Neural cell (in vitro differentiated cells): Measurements from ENCODE around the gene HEMK1. TPM values are rescaled to one million over a fixed set of nuclear protein-coding genes. Genes with fewer than 3 reads are reported as not detected.

Experiments used
- H2AFZ ChIP-seq: fragments of 200-600, 300-800 bp; sonication (generic), shearing (Covaris generic); 2 replicates; pipeline ENCODE4 v1.6.0; 2014; ENCODE audit warnings: low read depth, mild to moderate bottlenecking, antibody characterized with exemption, low read length, moderate library complexity
- H3F3A ChIP-seq: fragments of 200-600 bp; shearing (Covaris generic); 2 replicates; pipeline ENCODE4 v1.6.1; 2016; ENCODE audit warnings: mild to moderate bottlenecking, moderate library complexity, mixed read lengths, antibody characterized with exemption, low read length; ENCODE audit not compliant: insufficient read depth, poor library complexity, severe bottlenecking
- H3K27ac ChIP-seq: fragments of 200-600, 300-800 bp; sonication (generic), shearing (Covaris generic); 2 replicates; pipeline ENCODE4 v1.5.1; 2014; ENCODE audit warnings: mild to moderate bottlenecking, low read length, moderate library complexity
- H3K27me3 ChIP-seq: fragments of 300-800, 200-600 bp; sonication (generic), shearing (Covaris generic); 2 replicates; pipeline ENCODE4 v1.6.0; 2014; ENCODE audit warnings: mild to moderate bottlenecking, low read depth, low read length, moderate library complexity; ENCODE audit not compliant: insufficient read depth
- H3K36me3 ChIP-seq: fragments of 300-800, 200-600 bp; sonication (generic), shearing (Covaris generic); 2 replicates; pipeline ENCODE4 v1.5.1; 2014; ENCODE audit warnings: mild to moderate bottlenecking, antibody characterized with exemption, low read length, moderate library complexity; ENCODE audit not compliant: insufficient read depth
- H3K4me2 ChIP-seq: fragments of 300-800, 200-600 bp; sonication (generic), shearing (Covaris generic); 2 replicates; pipeline ENCODE4 v1.6.0; 2014; ENCODE audit warnings: mild to moderate bottlenecking, low read length
- H3K4me3 ChIP-seq: fragments of 300-800, 200-600 bp; sonication (generic), shearing (Covaris generic); 2 replicates; pipeline ENCODE4 v1.5.1; 2014; ENCODE audit warnings: mild to moderate bottlenecking, low read length, moderate library complexity
- H3K79me2 ChIP-seq: fragments of 200-600 bp; shearing (Covaris generic); replicated peaks from 2 replicates; pipeline ENCODE4 v1.6.0; 2014; ENCODE audit warnings: mild to moderate bottlenecking, low read length, moderate library complexity; ENCODE audit not compliant: insufficient read depth
- H3K9ac ChIP-seq: fragments of 300-800, 200-600 bp; sonication (generic), shearing (Covaris generic); 2 replicates; pipeline ENCODE4 v1.6.1; 2016; ENCODE audit warnings: mild to moderate bottlenecking, low read length, mixed read lengths
- H3K9me2 ChIP-seq: fragments of 200-600 bp; shearing (Covaris generic); 2 replicates; pipeline ENCODE4 v1.6.1; 2016; ENCODE audit warnings: mild to moderate bottlenecking, low read length, mixed read lengths; ENCODE audit not compliant: insufficient read depth
- H3K9me3 ChIP-seq: fragments of 200-600, 300-800 bp; sonication (generic), shearing (Covaris generic); 2 replicates; pipeline ENCODE4 v1.6.1; 2016; ENCODE audit warnings: mild to moderate bottlenecking, mixed run types, low read length, moderate library complexity, mixed read lengths
- H4K20me1 ChIP-seq: fragments of 200-600 bp; shearing (Covaris generic); 2 replicates; pipeline ENCODE4 v1.6.1; 2016; ENCODE audit warnings: mild to moderate bottlenecking, mixed run types; ENCODE audit not compliant: insufficient read depth
- CTCF ChIP-seq: fragments of 450-650 bp; IDR thresholded peaks from 2 replicates; pipeline ENCODE4 v1.5.1; 2014; ENCODE audit warnings: antibody characterized with exemption, mild to moderate bottlenecking, moderate library complexity; ENCODE audit not compliant: poor library complexity, severe bottlenecking
- EP300 ChIP-seq: fragments of 450-650 bp; conservative IDR thresholded peaks from 2 replicates; pipeline ENCODE4 v1.6.1; 2014; ENCODE audit warnings: antibody characterized with exemption, mild to moderate bottlenecking, moderate library complexity; ENCODE audit not compliant: poor library complexity, severe bottlenecking
- EZH2 ChIP-seq: fragments of 200-600, 300-800 bp; shearing (Covaris generic), sonication (generic); IDR thresholded peaks from 2 replicates; pipeline ENCODE4 v1.6.1; 2014; ENCODE audit warnings: antibody characterized with exemption, low read length, borderline replicate concordance, mild to moderate bottlenecking; ENCODE audit not compliant: insufficient read depth, poor library complexity, severe bottlenecking
- MXI1 ChIP-seq: fragments of 450-650 bp; conservative IDR thresholded peaks from 2 replicates; pipeline ENCODE4 v1.6.1; 2014; ENCODE audit warnings: antibody characterized with exemption, mild to moderate bottlenecking; ENCODE audit not compliant: poor library complexity, severe bottlenecking
- POLR2AphosphoS5 ChIP-seq: IDR thresholded peaks from 2 replicates; pipeline ENCODE4 v1.6.1; 2012
- RAD21 ChIP-seq: fragments of 450-650 bp; conservative IDR thresholded peaks from 2 replicates; pipeline ENCODE4 v1.6.1; 2014; ENCODE audit warnings: antibody characterized with exemption, mild to moderate bottlenecking, moderate library complexity
- REST ChIP-seq: IDR thresholded peaks from 2 replicates; pipeline ENCODE4 v1.6.1; 2012; ENCODE audit warnings: borderline replicate concordance
- SMC3 ChIP-seq: fragments of 450-650 bp; conservative IDR thresholded peaks from 2 replicates; pipeline ENCODE4 v1.6.1; 2014; ENCODE audit warnings: antibody characterized with exemption, mild to moderate bottlenecking, moderate library complexity; ENCODE audit not compliant: poor library complexity
- TAF1 ChIP-seq: IDR thresholded peaks from 2 replicates; pipeline ENCODE4 v1.6.1; 2012; ENCODE audit warnings: low read depth
- polyA plus RNA-seq: library from polyadenylated mRNA; depleted of rRNA; stranded (reverse); fragments of >200 nt; gene quantifications from 2 replicates; pipeline ENCODE4 v1.2.3, GENCODE V29; 2014

Gene HEMK1
- polyA plus RNA-seq, 1 donor from 2014 or later: 24.4 TPM

DNA sequence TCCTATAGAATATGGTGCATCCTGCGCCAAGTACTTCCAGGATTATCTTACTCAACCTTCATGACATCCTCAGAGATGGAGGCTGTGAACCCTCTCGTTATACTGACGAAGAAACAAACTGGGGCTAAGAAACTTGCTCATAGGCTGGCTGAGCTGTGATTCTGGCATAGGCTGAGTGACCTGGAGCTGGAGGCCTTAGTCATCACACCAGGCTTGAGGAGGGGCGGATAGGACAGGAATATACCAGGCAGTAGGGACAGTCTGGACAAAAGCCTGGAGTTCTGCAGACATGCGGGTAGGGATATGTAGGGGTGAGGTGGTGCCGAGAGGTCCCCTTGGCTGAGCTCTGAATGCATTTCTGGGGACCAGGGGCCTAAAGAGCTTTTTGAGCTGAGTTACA, 18.1 kb downstream of the HEMK1 start:
- H3K4me3 ChIP-seq: no peak overlapping the region
- no peak overlapping the region for H2AFZ ChIP-seq
- TF ChIP-seq MXI1: no peak
- TF ChIP-seq RAD21: no peak
- TF ChIP-seq REST: no peak
- TF ChIP-seq POLR2AphosphoS5: no peak
- TF ChIP-seq EP300: no peak
- TF ChIP-seq EZH2: no peak
- no peak for TF ChIP-seq SMC3
- no peak for TF ChIP-seq CTCF
- no peak for TF ChIP-seq TAF1
- H3K79me2 ChIP-seq: no peaks in the 10 kb centered on the region
- H3K27me3 ChIP-seq: no peaks in the 10 kb centered on the region
- H3K36me3 ChIP-seq: no peaks in the 10 kb centered on the region
- H3K9me3 ChIP-seq: no peaks in the 10 kb centered on the region
- no peak overlapping the region for H3K4me2 ChIP-seq
- no peak overlapping the region for H3K9ac ChIP-seq
- no peaks in the 10 kb centered on the region for H3K9me2 ChIP-seq
- no peaks in the 10 kb centered on the region for H4K20me1 ChIP-seq
- H3F3A ChIP-seq: no peaks in the 10 kb centered on the region
- no peak overlapping the region for H3K27ac ChIP-seq

DNA sequence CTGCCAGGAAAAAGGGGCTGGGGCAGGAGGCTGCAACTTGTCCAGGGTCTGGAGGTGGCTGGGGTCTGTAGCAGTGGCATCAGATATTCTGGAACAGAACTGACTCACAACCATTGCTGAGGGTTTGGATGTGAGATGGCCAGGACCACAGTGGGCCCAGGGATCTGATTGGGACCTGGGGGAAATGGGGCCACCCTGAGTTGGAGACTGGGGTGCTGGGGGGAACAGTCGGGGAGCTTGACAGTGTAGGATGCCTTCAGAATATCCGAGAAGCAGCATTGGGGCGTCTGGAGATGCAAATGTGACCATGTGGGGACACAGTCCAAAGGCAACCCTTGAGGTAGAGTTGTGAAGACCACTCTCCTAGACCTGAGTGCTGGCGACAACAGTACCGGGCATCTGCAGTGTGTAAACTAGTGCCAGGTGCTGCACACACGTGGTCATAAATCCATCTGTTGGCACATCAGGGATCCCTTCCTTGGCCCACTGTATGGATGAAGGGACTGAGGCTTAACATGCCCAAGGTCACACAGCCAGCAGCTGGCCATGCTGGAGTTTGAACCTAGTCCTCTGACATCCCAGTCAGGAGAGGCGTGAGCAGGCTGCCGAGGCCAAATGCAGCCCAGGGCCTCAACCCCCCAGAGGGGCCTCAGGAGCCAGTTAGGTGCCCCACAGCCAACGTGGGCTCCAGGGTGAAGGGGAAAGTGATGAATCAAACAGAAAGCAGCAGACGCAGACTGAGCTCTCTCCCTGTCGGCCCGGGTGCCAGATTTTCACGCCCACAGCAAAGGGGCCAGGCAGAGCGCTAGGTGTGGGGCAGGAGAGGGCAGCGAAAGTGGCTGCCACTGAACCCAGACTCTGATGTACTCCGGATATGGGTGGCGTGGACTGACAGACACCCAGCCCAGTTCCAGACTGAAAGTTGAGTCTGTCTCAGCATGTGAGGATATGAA, 18.8 kb downstream of the HEMK1 start:
- Histone ChIP-seq H3K9me3 (no peaks in the 10 kb centered on the region), H3K27ac (no peak overlapping the region), H3K36me3 (no peaks in the 10 kb centered on the region), H3K4me3 (no peak overlapping the region), H2AFZ (no peak overlapping the region), H4K20me1 (no peaks in the 10 kb centered on the region), H3K9ac (no peak overlapping the region), H3K27me3 (no peaks in the 10 kb centered on the region), H3K79me2 (no peaks in the 10 kb centered on the region), H3F3A (no peaks in the 10 kb centered on the region), H3K9me2 (no peaks in the 10 kb centered on the region), H3K4me2 (no peak overlapping the region)
- TF ChIP-seq TAF1 (no peak), EP300 (no peak), SMC3 (no peak), POLR2AphosphoS5 (no peak)
